Measurements from ENCODE around the gene NOC4L. TPM values are rescaled to one million over a fixed set of nuclear protein-coding genes. Genes with fewer than 3 reads are reported as not detected.

The NOC4L gene
- total and polyA plus RNA-seq, 4 experiments from 2014 or later: 13.9 to 26.0 (median 17.7) TPM

- Histone ChIP-seq H3K27ac (ENCODE audit: low read depth, low read length) (no peak overlapping the region), H3K9me3 (ENCODE audit: control insufficient read depth in 1 of 2, low read length in 2 of 2) (no peaks in the 10 kb centered on the region), H3K27me3 (ENCODE audit: insufficient read depth, low read length) (no peaks in the 10 kb centered on the region), H3K4me1 (ENCODE audit: insufficient read depth, low read length) (peaks cover 22% of the 10 kb centered on the region), H3K36me3 (ENCODE audit: insufficient read depth, low read length) (peaks cover 10% of the 10 kb centered on the region), H3K4me3 (ENCODE audit: low read length in 2 of 2) (no peak overlapping the region)
- H3K4me3 Mint-ChIP-seq: no peak overlapping the region
- DNase-seq: peak in 1 of 5 donors; percentile 29
- ChIA-PET POLR2A (ENCODE audit: partially characterized antibody) (interaction anchor here (1.1 to 1.5 kb wide), 2 partner anchors 16 to 25 kb away, joined by 4 to 5 read pairs; no protein-coding TSS in a partner anchor), CTCF (ENCODE audit: partially characterized antibody) (interaction anchor here (1.0 to 2.8 kb wide), 5 partner anchors 24 to 61 kb away, joined by 3 to 11 read pairs (median 6); no protein-coding TSS in a partner anchor)
- H3K9me3 Mint-ChIP-seq: no peaks in the 10 kb centered on the region
- peak overlapping the region in 1 of 7 donors; percentile 60 for H3K27ac Mint-ChIP-seq
- H3K36me3 Mint-ChIP-seq: no peaks in the 10 kb centered on the region
- peaks cover 10 to 19% (median 15%) of the 10 kb centered on the region in 4 donors for H3K4me1 Mint-ChIP-seq
- H3K27me3 Mint-ChIP-seq: no peaks in the 10 kb centered on the region
- intact Hi-C loops (cut with micrococcal nuclease): no loop called here
Observed at GRCh38 chr12:132161036-132161781, 17.0 kb downstream of the NOC4L start.

GRCh38 chr12:132161796-132162507, 17.7 kb downstream of the NOC4L start:
- H3K4me3 Mint-ChIP-seq: peak overlapping the region in 3 of 8 donors; percentile 32 to 74 (median 51)
- ChIA-PET CTCF (ENCODE audit: partially characterized antibody) (interaction anchor here (0.7 to 2.8 kb wide), 8 partner anchors 8 to 60 kb away, joined by 3 to 11 read pairs (median 4); no protein-coding TSS in a partner anchor), POLR2A (ENCODE audit: partially characterized antibody) (interaction anchor here (1.1 to 1.9 kb wide), 4 partner anchors 24 to 28 kb away, joined by 3 to 9 read pairs (median 6); no protein-coding TSS in a partner anchor)
- intact Hi-C loops (cut with micrococcal nuclease): loop anchor here (2.0 kb wide), 2 partner anchors 17 to 57 kb away; no protein-coding TSS in a partner anchor
- no peak for DNase-seq
- Histone ChIP-seq H3K4me1 (ENCODE audit: insufficient read depth, low read length) (peaks cover 22% of the 10 kb centered on the region), H3K27ac (ENCODE audit: low read depth, low read length) (no peak overlapping the region), H3K27me3 (ENCODE audit: insufficient read depth, low read length) (no peaks in the 10 kb centered on the region), H3K4me3 (ENCODE audit: low read length in 2 of 2) (no peak overlapping the region), H3K9me3 (ENCODE audit: control insufficient read depth in 1 of 2, low read length in 2 of 2) (no peaks in the 10 kb centered on the region), H3K36me3 (ENCODE audit: insufficient read depth, low read length) (peaks cover 7% of the 10 kb centered on the region)
- H3K9me3 Mint-ChIP-seq: no peaks in the 10 kb centered on the region
- peak overlapping the region in 2 of 7 donors; percentile 12 to 60 for H3K27ac Mint-ChIP-seq
- peaks cover 10 to 19% (median 15%) of the 10 kb centered on the region in 4 donors for H3K4me1 Mint-ChIP-seq
- H3K36me3 Mint-ChIP-seq: no peaks in the 10 kb centered on the region
- H3K27me3 Mint-ChIP-seq: no peaks in the 10 kb centered on the region

GRCh38 chr12:132162508-132163031, 18.3 kb downstream of the NOC4L start:
- Mint-ChIP-seq H3K27ac (peak overlapping the region in 1 of 7 donors; percentile 57), H3K36me3 (no peaks in the 10 kb centered on the region), H3K4me1 (peaks cover 10 to 19% (median 15%) of the 10 kb centered on the region in 4 donors), H3K4me3 (peak overlapping the region in 3 of 8 donors; percentile 52 to 74 (median 58)), H3K9me3 (no peaks in the 10 kb centered on the region), H3K27me3 (no peaks in the 10 kb centered on the region)
- DNase-seq: peak in 4 of 5 donors; percentile 32 to 53 (median 45)
- H3K4me1 ChIP-seq (ENCODE audit: insufficient read depth, low read length): peaks cover 22% of the 10 kb centered on the region
- peak overlapping the region in 1 of 2 donors; percentile 19 for H3K4me3 ChIP-seq (ENCODE audit: low read length in 2 of 2)
- ChIA-PET CTCF (ENCODE audit: partially characterized antibody) (interaction anchor here (1.1 to 2.8 kb wide), 6 partner anchors 7 to 60 kb away, joined by 3 to 11 read pairs (median 4); no protein-coding TSS in a partner anchor), POLR2A (ENCODE audit: partially characterized antibody) (interaction anchor here (1.1 to 1.9 kb wide), 3 partner anchors 23 to 27 kb away, joined by 3 to 9 read pairs (median 6); no protein-coding TSS in a partner anchor)
- peaks cover 7% of the 10 kb centered on the region for H3K36me3 ChIP-seq (ENCODE audit: insufficient read depth, low read length)
- no peaks in the 10 kb centered on the region for H3K9me3 ChIP-seq (ENCODE audit: control insufficient read depth in 1 of 2, low read length in 2 of 2)
- H3K27ac ChIP-seq (ENCODE audit: low read depth, low read length): no peak overlapping the region
- no peaks in the 10 kb centered on the region for H3K27me3 ChIP-seq (ENCODE audit: insufficient read depth, low read length)
- intact Hi-C loops (cut with micrococcal nuclease): loop anchor here (2.0 kb wide), 2 partner anchors 16 to 56 kb away; no protein-coding TSS in a partner anchor

GRCh38 chr12:132163041-132163910, 19.0 kb downstream of the NOC4L start:
- peaks cover 26% of the 10 kb centered on the region for H3K4me1 ChIP-seq (ENCODE audit: insufficient read depth, low read length)
- CTCF ChIA-PET (ENCODE audit: partially characterized antibody): interaction anchor here (1.1 to 2.8 kb wide), 6 partner anchors 8 to 59 kb away, joined by 3 to 11 read pairs (median 4); no protein-coding TSS in a partner anchor
- no peaks in the 10 kb centered on the region for H3K9me3 Mint-ChIP-seq
- DNase-seq: peak in 1 of 5 donors; percentile 41
- peaks cover 10 to 24% (median 15%) of the 10 kb centered on the region in 4 donors for H3K4me1 Mint-ChIP-seq
- H3K36me3 ChIP-seq (ENCODE audit: insufficient read depth, low read length): peaks cover under 1% of the 10 kb centered on the region
- H3K9me3 ChIP-seq (ENCODE audit: control insufficient read depth in 1 of 2, low read length in 2 of 2): no peaks in the 10 kb centered on the region
- H3K27ac Mint-ChIP-seq: peak overlapping the region in 2 of 7 donors; percentile 38 to 73
- no peaks in the 10 kb centered on the region for H3K27me3 Mint-ChIP-seq
- peak overlapping the region in 1 of 2 donors; percentile 19 for H3K4me3 ChIP-seq (ENCODE audit: low read length in 2 of 2)
- H3K27ac ChIP-seq (ENCODE audit: low read depth, low read length): no peak overlapping the region
- H3K4me3 Mint-ChIP-seq: peak overlapping the region in 7 of 8 donors; percentile 19 to 74 (median 52)
- POLR2A ChIA-PET (ENCODE audit: partially characterized antibody): interaction anchor here (1.1 to 1.9 kb wide), 3 partner anchors 23 to 26 kb away, joined by 3 to 9 read pairs (median 6); no protein-coding TSS in a partner anchor
- no peaks in the 10 kb centered on the region for H3K36me3 Mint-ChIP-seq
- H3K27me3 ChIP-seq (ENCODE audit: insufficient read depth, low read length): no peaks in the 10 kb centered on the region
- intact Hi-C loops (cut with micrococcal nuclease): loop anchor here (2.0 kb wide), 2 partner anchors 16 to 56 kb away; no protein-coding TSS in a partner anchor

- POLR2A ChIA-PET (ENCODE audit: partially characterized antibody): interaction anchor here (1.7 kb wide), 1 partner anchor 22 kb away, joined by 6 read pairs; no protein-coding TSS in a partner anchor
Observed at GRCh38 chr12:132163911-132164288, 19.6 kb downstream of the NOC4L start.

GRCh38 chr12:132164426-132164825, 20.2 kb downstream of the NOC4L start:
- Mint-ChIP-seq H3K27me3 (no peaks in the 10 kb centered on the region), H3K27ac (peak overlapping the region in 2 of 7 donors; percentile 31 to 53), H3K4me3 (peak overlapping the region in 3 of 8 donors; percentile 18 to 67 (median 37)), H3K4me1 (peaks cover 10 to 24% (median 15%) of the 10 kb centered on the region in 4 donors), H3K36me3 (no peaks in the 10 kb centered on the region), H3K9me3 (no peaks in the 10 kb centered on the region)
- Histone ChIP-seq H3K4me1 (ENCODE audit: insufficient read depth, low read length) (peaks cover 26% of the 10 kb centered on the region), H3K9me3 (ENCODE audit: control insufficient read depth in 1 of 2, low read length in 2 of 2) (no peaks in the 10 kb centered on the region), H3K4me3 (ENCODE audit: low read length in 2 of 2) (no peak overlapping the region), H3K27ac (ENCODE audit: low read depth, low read length) (no peak overlapping the region), H3K27me3 (ENCODE audit: insufficient read depth, low read length) (no peaks in the 10 kb centered on the region), H3K36me3 (ENCODE audit: insufficient read depth, low read length) (no peaks in the 10 kb centered on the region)
- DNase-seq: no peak
- ChIA-PET POLR2A (ENCODE audit: partially characterized antibody) (no interaction called here), CTCF (ENCODE audit: partially characterized antibody) (no interaction called here)
- intact Hi-C loops (cut with micrococcal nuclease): no loop called here

More at GRCh38 chr12:132163911-132164288, 19.6 kb downstream of the NOC4L start:
- Histone ChIP-seq H3K4me3 (ENCODE audit: low read length in 2 of 2) (no peak overlapping the region), H3K9me3 (ENCODE audit: control insufficient read depth in 1 of 2, low read length in 2 of 2) (no peaks in the 10 kb centered on the region), H3K27ac (ENCODE audit: low read depth, low read length) (no peak overlapping the region), H3K27me3 (ENCODE audit: insufficient read depth, low read length) (no peaks in the 10 kb centered on the region), H3K4me1 (ENCODE audit: insufficient read depth, low read length) (peaks cover 26% of the 10 kb centered on the region), H3K36me3 (ENCODE audit: insufficient read depth, low read length) (no peaks in the 10 kb centered on the region)
- Mint-ChIP-seq H3K9me3 (no peaks in the 10 kb centered on the region), H3K27ac (peak overlapping the region in 3 of 7 donors; percentile 7 to 53 (median 31)), H3K4me1 (peaks cover 10 to 24% (median 15%) of the 10 kb centered on the region in 4 donors), H3K36me3 (no peaks in the 10 kb centered on the region), H3K27me3 (no peaks in the 10 kb centered on the region), H3K4me3 (peak overlapping the region in 6 of 8 donors; percentile 0 to 67 (median 18))
- no peak for DNase-seq
- intact Hi-C loops (cut with micrococcal nuclease): loop anchor here (2.0 kb wide), 2 partner anchors 15 to 55 kb away; no protein-coding TSS in a partner anchor
- CTCF ChIA-PET (ENCODE audit: partially characterized antibody): interaction anchor here (1.1 to 2.2 kb wide), 3 partner anchors 9 to 58 kb away, joined by 3 to 7 read pairs (median 4); no protein-coding TSS in a partner anchor

All from CD4-positive, alpha-beta memory T cell (primary cell).